ENCODE results near the gene SLC34A1. TPM values are rescaled to one million over a fixed set of nuclear protein-coding genes. Genes with fewer than 3 reads are reported as not detected.

SLC34A1 gene
- polyA plus RNA-seq, 3 donors: 118 to 190 (median 157) TPM

DNA sequence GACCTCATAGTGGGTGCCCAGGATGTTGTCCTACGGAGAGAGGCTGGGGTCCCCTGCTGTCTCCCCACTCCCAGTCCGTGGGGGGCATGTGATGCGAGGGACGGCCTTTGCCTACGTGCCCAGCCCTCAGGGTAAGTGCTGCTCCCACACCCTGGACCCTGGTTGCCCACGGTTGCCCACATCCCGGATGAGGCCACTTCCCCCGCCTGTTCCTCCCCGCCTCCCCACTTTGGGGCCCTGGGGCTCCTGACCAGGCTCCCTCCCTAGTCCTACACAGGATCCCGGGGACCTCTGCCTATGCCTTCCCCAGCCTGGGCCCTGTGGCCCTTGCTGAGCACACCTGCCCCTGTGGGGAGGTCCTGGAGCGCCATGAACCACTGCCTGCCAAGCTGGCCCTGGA, 1.5 kb downstream of the SLC34A1 start:
- no peak for DNase-seq (ENCODE audit: low read depth in 3 of 3, low spot score in 2 of 3)

DNA sequence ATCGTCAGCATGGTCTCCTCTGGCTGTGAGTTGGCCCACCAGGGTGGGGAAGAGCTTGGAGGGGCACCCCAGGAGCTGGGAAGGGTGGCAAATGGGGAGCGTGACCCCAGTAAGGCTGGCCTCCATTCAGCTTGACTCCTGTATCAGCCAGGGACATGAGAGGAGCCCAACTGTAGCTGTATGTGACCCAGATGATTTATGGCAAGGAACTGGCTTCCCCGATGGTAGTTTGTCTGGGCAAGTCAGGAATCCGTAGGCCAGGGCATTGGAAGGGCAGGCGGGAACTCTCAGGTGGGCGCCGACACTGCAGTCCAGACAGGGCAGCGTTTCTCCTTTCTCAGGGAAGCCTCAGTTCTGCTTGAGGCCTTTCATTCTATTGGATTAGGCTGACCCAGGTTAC, 2.3 kb downstream of the SLC34A1 start:
- DNase-seq (ENCODE audit: low read depth in 3 of 3, low spot score in 2 of 3): no peak

DNA sequence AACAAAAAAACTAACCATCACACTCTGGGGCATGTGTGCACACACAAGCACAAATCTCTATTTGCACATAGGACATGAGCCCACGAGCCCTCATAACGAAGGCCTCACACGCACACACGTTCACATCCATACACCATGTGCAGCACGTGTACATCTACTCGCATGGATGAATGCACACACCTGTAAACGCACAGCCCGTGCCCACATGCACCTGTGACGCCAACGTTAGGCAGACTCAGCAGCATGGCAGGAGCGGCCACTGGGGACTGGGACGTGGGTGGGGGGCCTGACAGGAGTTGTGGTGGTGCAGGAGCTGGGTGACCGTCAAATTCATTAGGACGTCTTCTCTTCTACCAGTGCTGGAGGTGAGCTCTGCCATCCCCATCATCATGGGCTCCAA, 3.2 kb downstream of the SLC34A1 start:
- DNase-seq (ENCODE audit: low read depth in 3 of 3, low spot score in 2 of 3): no peak

DNA sequence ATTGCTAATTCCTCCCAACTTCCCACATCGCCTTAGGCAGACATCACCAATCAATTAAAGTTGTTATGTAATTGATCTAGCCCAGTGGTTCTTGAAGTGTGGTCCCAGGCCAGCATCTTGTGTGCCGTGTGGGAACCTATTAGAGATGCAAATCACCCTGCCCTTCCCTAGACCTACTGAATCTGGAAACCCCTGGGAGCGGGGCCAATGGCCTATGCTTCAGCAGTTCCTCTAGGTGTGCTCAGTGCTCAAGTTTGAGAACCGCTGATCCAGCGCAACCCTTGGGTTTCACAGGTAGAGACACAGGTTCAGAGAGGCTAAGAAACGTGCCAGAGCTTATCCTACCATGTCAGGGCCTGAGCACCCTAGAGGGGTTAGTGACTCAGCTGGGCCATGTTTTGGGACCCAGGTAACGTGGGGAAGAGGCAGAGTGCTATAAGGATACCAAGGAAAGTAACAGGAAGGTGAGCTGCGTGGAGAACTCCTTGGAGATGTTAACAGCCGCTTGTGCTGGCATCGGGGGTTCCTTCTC, 4.4 kb downstream of the SLC34A1 start:
- no peak for DNase-seq (ENCODE audit: low read depth in 3 of 3, low spot score in 2 of 3)

DNA sequence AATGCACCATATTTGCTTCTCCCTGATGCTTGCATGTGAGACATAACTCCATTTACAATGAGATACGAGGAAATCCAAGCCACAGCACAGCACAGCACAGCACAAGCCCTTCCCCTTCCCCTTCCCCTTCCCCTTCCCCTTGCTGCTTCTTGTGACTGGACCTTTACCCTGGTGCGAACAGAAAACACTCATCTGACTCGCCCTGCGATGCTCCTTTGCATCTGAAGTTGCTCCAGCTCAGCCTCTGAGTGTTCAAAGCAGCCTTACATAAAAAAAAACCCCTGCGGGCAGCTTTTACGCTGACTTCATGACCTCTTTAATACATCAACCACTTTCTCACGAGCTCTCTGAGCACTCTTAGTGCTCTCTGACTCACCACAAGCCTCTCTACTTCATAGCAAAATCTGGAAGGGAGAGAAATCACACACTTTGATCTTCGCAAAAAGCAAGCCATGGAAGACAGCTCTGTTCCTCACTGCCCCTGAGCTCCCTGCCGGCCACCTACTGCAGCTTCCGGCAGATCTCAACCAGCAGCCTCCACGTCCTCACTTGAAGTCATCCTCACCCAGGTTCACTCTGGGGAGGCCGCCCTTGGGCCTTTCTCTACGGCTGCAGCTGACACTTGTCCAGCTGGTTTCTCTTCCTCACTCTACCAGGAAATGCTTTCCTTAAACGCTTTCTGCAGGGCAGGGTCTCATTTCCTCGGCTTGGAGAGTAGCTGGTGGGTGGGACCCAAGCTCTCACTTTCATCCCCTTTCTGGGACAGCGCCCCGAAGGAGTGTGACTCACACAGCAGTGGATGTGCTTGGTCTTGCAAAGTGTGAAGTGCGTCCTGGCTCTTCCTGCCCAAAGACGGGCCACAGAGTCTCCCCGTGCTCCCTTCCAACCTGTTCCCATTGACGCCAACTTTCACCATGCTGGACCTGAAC, 5.3 kb downstream of the SLC34A1 start:
- DNase-seq (ENCODE audit: low read depth in 3 of 3, low spot score in 2 of 3): no peak

DNA sequence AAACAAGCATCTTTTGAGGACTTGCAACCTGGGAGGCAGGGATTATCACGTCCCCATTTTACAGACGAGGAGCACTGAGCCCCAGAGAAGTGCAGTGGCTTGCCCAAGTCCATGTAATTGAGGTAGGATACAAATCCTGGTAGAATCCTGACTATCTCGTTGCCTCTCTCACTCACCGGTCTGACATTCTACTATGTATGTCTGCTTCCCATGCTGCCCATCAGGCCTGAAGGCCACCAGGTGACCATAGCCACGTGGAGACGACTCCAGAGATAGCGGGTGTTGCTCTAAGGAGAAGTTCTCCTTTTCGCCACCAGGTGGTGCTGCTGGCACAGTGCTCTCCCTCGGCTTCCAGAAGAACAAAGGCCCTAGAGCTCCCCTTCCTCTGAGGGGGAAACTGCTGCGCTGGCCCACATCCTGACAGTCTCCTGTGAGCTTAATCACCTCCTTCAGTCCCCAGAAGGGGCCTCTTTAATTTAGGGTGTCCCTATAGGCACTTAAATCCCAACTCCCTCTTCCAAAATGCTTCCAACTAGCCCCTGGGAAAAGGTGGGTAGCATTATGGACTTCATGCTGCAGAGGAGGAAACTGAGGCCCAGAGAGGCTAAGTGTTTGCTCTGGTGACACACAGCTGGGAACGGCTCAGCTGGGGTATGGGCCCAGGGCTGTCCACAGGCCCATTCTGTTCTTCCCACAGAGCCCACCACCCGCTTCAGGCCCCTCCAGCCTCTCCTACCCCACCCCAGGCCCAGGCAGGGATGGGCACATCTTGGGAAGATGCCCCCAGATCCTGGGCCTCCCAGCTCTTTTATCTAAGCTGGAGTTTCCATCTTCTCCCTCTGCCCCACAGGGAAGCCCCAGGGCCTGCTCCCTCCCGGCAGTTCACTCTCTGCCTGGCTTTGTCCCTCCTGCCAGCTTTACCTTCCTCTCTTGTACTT, 6.4 kb downstream of the SLC34A1 start:
- peak; percentile 76 to 85 (median 78) for DNase-seq (ENCODE audit: low read depth in 3 of 3, low spot score in 2 of 3)

DNA sequence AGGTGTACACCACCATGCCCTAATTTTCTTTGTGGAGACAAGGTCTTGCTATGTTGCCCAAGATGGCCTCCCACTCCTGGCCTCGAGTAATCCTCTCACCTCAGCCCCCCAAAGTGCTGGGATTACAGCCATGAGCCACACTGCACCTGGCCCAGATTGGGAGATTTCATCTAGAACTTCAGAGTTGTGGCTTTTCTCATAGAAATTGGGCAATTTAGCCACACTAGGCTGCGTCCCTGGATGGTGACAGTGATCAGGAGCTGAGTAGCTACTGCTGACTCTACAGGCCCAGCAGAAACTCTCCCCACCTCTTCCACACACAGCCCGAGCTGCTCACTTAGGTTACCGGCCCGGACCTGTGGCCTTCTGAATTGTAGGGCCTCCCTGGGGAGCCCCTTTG, 8.5 kb downstream of the SLC34A1 start:
- DNase-seq (ENCODE audit: low read depth in 3 of 3, low spot score in 2 of 3): no peak

DNA sequence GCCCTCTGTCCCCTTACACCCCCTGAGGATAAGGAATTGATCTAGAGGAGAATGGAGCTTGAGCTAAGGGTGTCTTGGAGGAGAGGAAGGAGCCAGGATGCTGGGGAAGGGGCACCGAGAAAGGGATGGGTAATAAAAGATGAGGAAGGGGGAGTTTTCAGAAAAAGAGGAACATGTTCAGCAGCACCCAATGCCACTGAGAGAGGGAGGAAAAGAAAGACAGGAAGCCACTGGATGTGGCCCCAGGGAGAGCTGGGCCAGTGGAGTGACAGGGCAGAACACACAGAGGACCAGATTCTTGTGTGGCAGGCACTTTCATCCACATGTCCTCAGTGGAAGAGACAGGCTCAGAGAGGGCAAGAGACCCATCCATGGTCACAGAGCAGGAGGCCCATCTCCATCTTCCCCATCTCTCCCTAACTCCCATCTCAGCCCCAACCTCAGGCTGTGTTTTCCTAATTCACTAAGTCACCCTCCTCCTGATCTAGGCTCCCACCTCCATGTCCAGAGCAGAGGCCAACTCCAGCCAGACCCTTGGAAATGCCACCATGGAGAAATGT, 9.1 kb downstream of the SLC34A1 start:
- DNase-seq (ENCODE audit: low read depth in 3 of 3, low spot score in 2 of 3): no peak

DNA sequence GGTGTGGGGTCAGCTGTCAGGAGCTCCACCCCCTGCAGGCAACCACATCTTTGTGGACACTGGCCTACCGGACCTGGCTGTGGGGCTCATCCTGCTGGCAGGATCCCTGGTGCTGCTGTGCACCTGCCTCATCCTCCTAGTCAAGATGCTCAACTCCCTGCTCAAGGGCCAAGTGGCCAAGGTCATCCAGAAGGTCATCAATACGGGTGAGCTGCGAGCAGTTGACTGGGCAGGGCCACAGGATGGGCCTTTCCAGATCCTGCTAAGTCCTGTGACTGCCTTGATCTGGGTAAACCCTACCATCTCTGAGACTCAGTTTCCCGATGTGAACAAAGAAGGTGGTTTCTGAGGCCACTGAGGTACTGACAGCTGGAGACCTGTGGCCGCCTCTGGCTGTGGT, 9.8 kb downstream of the SLC34A1 start:
- no peak for DNase-seq (ENCODE audit: low read depth in 3 of 3, low spot score in 2 of 3)

DNA sequence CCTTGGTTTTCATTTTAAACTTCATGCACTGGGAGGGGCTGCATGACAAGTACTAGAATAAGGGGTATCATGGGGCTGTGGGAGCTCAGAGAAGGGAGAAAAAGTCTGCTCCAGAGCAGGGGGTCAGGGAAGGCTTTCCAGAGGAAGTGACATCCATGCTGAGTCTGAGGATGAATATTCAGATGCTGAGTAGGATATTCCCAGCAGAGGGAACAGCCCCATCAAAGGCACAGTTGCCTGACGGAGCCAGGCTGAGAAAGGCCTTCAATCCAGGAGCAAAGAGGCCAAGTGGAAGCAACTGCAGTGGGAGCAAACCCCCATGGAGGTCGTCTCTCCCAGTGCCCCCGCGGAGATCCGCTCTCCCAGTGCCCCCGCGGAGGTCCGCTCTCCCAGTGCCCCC, 11.8 kb downstream of the SLC34A1 start:
- DNase-seq (ENCODE audit: low read depth in 3 of 3, low spot score in 2 of 3): no peak

DNA sequence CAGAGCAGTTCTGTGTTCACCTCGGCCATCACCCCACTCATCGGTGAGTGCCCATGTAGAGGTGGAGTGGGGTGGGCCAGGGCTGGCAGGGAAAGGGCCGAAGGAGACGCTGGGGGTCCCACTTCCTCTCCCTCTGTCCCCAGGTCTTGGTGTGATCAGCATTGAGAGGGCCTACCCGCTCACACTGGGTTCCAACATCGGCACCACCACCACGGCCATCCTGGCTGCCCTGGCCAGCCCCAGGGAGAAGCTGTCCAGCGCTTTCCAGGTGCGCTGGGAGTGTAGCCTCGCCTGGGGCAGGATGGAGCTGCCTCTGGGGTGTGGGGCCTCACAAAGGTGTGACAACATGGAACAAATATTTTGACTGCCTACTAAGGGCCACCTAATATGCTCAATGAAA, 12.6 kb downstream of the SLC34A1 start:
- DNase-seq (ENCODE audit: low read depth in 3 of 3, low spot score in 2 of 3): no peak

DNA sequence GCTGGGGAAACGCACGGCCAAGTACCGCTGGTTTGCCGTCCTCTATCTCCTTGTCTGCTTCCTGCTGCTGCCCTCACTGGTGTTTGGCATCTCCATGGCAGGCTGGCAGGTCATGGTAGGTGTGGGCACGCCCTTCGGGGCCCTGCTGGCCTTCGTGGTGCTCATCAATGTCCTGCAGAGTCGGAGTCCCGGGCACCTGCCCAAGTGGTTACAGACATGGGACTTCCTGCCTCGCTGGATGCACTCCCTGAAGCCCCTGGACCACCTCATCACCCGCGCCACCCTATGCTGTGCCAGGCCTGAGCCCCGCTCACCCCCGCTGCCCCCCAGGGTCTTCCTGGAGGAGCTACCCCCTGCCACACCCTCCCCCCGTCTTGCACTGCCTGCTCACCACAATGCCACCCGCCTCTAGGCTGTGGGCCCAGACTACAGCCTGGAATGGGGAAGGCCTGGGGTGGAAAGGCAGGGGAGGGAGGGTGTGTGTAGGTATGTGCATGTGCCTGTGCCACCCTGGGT, 13.7 kb downstream of the SLC34A1 start:
- no peak for DNase-seq (ENCODE audit: low read depth in 3 of 3, low spot score in 2 of 3)

DNA sequence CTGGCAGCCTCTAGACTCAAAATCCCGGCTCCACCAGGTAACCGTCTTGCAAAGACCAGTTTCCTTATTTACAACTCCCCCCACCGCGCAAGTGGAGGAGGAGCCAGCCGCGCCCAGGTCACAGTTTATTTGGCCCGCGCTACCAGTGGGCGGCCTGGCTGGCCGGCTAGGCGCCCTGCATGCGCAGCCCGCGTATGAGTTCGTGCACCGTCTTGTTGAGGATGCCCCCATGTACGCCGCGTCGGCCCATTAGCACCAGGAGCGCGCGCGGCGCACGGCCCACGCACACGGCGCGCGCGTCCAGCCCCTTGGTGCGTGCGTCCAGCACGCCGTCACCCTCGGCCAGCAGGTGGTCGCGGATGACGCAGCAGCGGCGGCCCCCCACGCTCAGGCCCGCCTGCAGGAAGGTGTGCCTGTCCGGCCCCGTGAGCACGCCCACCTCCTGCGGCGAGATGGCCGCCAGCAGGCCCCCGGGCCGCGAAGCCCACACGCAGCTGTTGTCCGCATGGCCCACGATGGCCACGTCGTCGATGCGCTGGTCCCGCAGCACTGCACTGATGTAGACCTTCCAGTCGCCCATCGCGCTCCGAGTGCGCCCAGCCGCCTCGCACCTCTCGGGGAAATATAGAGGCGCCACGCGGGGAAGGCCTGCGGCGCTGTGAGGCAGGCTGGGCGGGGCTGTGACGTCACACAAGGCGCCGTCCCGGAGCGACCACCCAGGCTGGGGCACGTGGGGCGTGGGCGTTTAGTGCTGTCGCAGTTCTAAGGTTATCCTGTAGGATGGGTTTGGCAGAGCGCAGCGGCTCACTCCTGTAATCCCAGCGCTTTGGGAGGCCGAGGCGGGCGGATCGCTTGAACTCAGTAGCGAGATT, 16.0 kb downstream of the SLC34A1 start, which contains the start of gene PFN3:
Gene PFN3, minus strand, starts transcription at position 665 of the 872 bp plus-strand sequence. Its CDS starts 85 bp downstream, at position 580.
- DNase-seq (ENCODE audit: low read depth in 3 of 3, low spot score in 2 of 3): no peak

DNA sequence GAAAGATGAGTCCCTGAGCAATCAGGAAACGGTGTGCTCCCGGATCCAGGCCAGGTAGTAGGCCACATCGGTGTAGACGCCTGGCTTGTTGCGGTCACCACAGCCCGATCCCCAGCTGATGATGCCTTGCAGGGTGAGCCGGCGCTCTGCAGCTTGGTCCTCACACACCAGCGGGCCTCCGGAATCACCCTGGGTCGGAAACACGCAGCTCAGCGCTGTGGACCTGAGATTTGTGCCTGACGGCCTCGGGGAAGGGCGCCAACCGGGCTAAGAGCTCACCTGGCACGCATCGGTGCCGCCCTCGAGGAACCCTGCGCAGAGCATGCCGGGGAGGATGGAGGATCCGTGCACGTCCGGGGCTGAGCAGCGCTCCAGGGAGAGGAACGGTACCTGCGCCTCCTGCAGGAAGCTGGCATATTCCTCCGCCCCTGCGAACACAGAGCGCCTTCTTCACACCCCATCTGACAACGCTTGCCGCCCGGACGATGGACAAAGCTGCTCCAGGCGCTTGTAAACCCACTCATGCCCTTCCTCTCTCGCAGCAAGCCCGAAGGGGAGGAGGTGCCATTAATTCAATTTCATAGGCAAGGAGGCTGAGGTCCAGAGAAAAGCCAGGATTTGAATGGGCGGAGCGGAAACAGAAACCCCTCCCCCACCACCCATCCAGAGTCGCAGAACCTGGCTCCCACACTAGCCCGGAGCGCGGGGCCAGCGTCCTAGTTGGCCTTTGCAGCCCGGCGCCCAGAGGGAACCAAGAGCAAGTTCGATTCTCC, 18.2 kb downstream of the SLC34A1 start:
- DNase-seq (ENCODE audit: low read depth in 3 of 3, low spot score in 2 of 3): peak in 1 of 3 donors; percentile 57

DNA sequence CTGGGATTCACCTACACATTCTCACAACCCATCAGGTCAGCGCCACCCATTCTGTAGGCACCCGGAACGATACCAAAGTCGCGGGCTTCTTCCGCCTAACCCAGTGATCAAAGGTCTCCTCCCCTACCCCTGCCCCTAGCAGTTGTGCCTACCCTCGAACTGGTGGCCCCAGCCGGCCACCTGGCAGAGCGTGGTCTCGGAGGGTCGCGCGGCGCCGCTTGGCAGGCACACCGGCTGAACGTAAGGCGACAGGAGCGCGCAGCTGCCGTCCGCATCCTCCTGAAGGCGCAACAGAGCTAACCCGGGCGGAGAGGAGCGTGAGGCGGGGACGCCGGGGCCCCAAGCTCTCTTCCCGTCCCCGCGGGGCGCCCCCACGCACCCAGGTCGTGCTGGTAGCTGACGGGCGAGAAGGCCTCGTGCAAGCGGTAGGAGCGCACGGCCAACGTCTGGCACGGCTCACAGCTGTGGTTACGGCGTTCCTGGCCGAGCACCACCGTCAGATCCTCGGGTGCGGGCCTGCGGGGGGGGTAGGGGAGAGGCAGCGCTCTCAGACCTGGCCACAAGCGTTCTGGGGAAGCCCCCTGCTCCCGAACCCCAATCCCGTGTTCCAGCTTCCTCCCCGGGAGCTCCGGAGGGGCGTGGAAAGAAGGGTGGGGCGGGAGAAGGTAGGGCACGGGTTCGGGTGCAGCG, 19.0 kb downstream of the SLC34A1 start:
- no peak for DNase-seq (ENCODE audit: low read depth in 3 of 3, low spot score in 2 of 3)

DNA sequence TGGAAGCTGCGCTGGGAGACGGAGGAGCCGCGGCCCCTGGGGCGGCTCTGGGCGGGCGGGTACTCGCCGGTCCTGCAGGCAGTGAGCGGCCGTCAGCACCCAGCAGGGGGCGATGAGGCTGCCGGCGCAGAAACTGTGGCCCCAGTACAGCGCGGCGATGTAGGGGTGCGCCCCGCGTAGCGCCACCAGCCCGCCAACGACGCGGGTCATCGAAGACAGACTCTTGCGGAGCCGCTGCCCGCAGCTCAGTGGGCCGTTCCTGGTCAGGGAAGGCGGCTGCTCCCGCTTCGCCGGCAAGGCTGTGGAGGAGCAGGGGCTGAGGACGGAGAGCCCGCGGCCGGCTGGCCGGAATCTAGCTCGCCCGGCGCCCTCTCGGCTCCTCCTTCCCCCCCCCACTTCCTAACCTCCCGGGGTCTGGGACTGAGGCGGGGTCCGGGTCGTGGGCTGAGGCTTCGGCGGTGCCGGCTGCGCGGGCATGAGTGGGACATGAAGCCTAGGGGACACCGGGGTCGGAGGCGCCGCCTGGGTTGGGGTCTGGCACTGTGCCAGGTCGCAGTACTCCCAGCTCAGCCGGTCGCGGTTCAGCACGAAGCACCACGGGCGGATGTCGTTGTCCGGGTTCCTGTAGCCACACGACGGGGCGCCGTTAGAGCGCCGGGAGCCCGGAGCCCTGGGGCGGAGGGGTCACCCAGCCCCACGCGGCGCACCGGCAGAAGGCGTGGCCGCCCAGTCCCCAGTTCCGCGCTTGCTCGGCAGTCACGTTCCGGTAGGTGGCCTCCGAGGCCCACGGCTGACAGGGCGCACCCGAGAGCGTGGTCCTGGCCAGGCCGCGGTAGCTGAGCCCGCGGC, 19.8 kb downstream of the SLC34A1 start:
- peak in 1 of 3 donors; percentile 53 for DNase-seq (ENCODE audit: low read depth in 3 of 3, low spot score in 2 of 3)

DNA sequence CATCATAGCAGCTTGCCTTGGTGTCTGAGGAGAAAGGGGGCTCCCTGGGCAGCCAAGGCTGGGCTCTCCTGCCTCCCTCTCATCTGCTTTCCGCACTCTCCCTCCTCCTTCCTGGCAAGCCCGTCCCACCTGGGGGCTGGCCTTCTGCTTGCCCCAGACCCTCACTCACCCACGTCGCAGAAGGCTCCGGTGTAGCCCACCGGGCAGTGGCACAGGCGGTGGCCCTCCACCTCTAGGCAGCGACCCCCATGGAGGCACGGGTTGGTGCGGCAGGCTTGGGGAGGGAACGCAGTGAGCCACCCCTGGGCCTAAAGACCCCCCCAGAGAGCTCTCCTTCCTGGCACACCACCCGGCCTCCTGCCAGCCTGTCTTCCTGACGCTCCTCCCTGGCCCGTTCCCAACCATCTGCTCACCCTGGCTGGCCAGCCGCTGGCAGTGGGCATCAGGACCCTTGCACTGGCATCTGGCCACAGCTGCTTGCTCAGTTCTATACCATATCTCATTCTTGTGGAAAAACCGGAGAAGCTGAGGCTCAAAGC, 20.5 kb downstream of the SLC34A1 start:
- DNase-seq (ENCODE audit: low read depth in 3 of 3, low spot score in 2 of 3): no peak
